B cell (primary cell): ENCODE results near the gene ELMOD3. TPM values are rescaled to one million over a fixed set of nuclear protein-coding genes. Genes with fewer than 3 reads are reported as not detected.

ENCODE experiments used
- ATAC-seq: fragments of 200-7000 bp; cut with Tn5 transposase; one replicate; pipeline ENCODE4 v1.10.0; 2021; ENCODE audit warnings: low read depth, mild to moderate bottlenecking, moderate number of reproducible peaks, moderate library complexity
- CTCF ChIA-PET: fragments of 350-600 bp; sonication (Branson Sonifier 250); formaldehyde crosslinking; loops from one replicate; lab custom pipeline; 2021; ENCODE audit warnings: antibody characterized with exemption, inconsistent platforms; lab: Charles Lee
- POLR2A ChIA-PET: fragments of 350-600 bp; sonication (Branson Sonifier 250); formaldehyde crosslinking; loops from one replicate; lab custom pipeline; 2021; ENCODE audit warnings: antibody characterized with exemption; lab: Charles Lee
- DNase-seq: peaks from one replicate; pipeline ENCODE4 v3.0.0; 2013
- H2AFZ ChIP-seq: 2 replicates; pipeline ENCODE4 v1.6.1; 2012; ENCODE audit warnings: mild to moderate bottlenecking, low read depth, low read length; ENCODE audit not compliant: insufficient read depth, poor library complexity, severe bottlenecking
- H3K27ac ChIP-seq, 2 donors: 1 replicate in 1 of 2; 2 replicates in 1 of 2; pipeline ENCODE4 v1.5.1; 2012 to 2013; ENCODE audit warnings: low read length in 2 of 2, mild to moderate bottlenecking in 2 of 2, moderate library complexity in 1 of 2
- H3K27me3 ChIP-seq, 4 experiments: fragments of 200-600 bp in 1 of 4; sonication (generic) in 1 of 4; replicated peaks in 1 of 4; 1 replicate in 2 of 4; 2 replicates in 2 of 4; pipeline versions ENCODE4 v1.6.1 to v1.7.0; 2013 to 2016; ENCODE audit warnings: low read length in 3 of 4, mild to moderate bottlenecking in 2 of 4, mixed read lengths in 1 of 4, moderate library complexity in 1 of 4; ENCODE audit not compliant: insufficient read depth in 4 of 4, control insufficient read depth in 3 of 4; ENCODE audit errors: control extremely low read depth in 1 of 4
- H3K36me3 ChIP-seq, 2 experiments: replicated peaks in 1 of 2; 1 replicate in 1 of 2; 2 replicates in 1 of 2; pipeline versions ENCODE4 v1.6.1 to v1.7.1; 2013; ENCODE audit warnings: low read length in 1 of 2; ENCODE audit not compliant: insufficient read depth in 2 of 2, control insufficient read depth in 1 of 2; ENCODE audit errors: control extremely low read depth in 1 of 2, extremely low read depth in 1 of 2
- H3K4me1 ChIP-seq, 2 donors: fragments of 200-600 bp in 1 of 2; sonication (generic) in 1 of 2; 1 replicate in 1 of 2; 2 replicates in 1 of 2; pipeline versions ENCODE4 v1.5.1 to v1.6.1; 2013 to 2017; ENCODE audit warnings: low read length in 2 of 2; ENCODE audit not compliant: control insufficient read depth in 2 of 2, insufficient read depth in 2 of 2
- H3K4me2 ChIP-seq: replicated peaks from 2 replicates; pipeline ENCODE3; 2012; ENCODE audit warnings: mild to moderate bottlenecking, low read depth, low read length; ENCODE audit not compliant: poor library complexity, severe bottlenecking
- H3K4me3 ChIP-seq, 5 experiments: fragments of 200-600 bp in 1 of 5; sonication (generic) in 1 of 5; 1 replicate in 3 of 5; 2 replicates in 2 of 5; pipeline versions ENCODE4 v1.5.1 to v1.7.0; 2011 to 2016; ENCODE audit warnings: low read length in 4 of 5, mild to moderate bottlenecking in 4 of 5, low read depth in 2 of 5, control low read depth in 1 of 5, moderate library complexity in 1 of 5; ENCODE audit not compliant: insufficient read depth in 1 of 5; ENCODE audit errors: control extremely low read depth in 1 of 5, extremely low read depth in 1 of 5
- H3K79me2 ChIP-seq: fragments of 200-600 bp; sonication (generic); one replicate; pipeline ENCODE4 v1.6.0; 2016; ENCODE audit warnings: low read length; ENCODE audit not compliant: control insufficient read depth, insufficient read depth
- H3K9ac ChIP-seq: fragments of 200-600 bp; sonication (generic); 2 replicates; pipeline ENCODE4 v1.6.1; 2017; ENCODE audit warnings: mild to moderate bottlenecking, low read length, moderate library complexity
- H3K9me3 ChIP-seq, 3 donors: one replicate each; pipeline versions ENCODE4 v1.6.1 to v1.7.1; 2013; ENCODE audit warnings: low read length in 2 of 3; ENCODE audit not compliant: control insufficient read depth in 2 of 3, insufficient read depth in 1 of 3; ENCODE audit errors: control extremely low read depth in 1 of 3
- H4K20me1 ChIP-seq: 2 replicates; pipeline ENCODE4 v1.6.0; 2012; ENCODE audit warnings: mild to moderate bottlenecking, low read length; ENCODE audit not compliant: insufficient read depth, control insufficient read depth, poor library complexity, severe bottlenecking
- H3K27ac Mint-ChIP-seq: one replicate; pipeline ENCODE4 v1.8.0; 2021; ENCODE audit warnings: mixed read lengths
- H3K27me3 Mint-ChIP-seq: one replicate; pipeline ENCODE4 v1.8.0; 2021; ENCODE audit warnings: mixed read lengths
- H3K4me1 Mint-ChIP-seq: one replicate; pipeline ENCODE4 v1.8.0; 2021; ENCODE audit warnings: mixed read lengths
- H3K4me3 Mint-ChIP-seq: one replicate; pipeline ENCODE4 v1.8.0; 2021; ENCODE audit warnings: mixed read lengths
- H3K9me3 Mint-ChIP-seq: one replicate; pipeline ENCODE4 v1.8.0; 2022; ENCODE audit warnings: mixed read lengths; ENCODE audit not compliant: insufficient read depth
- CTCF ChIP-seq: fragments of 200-600 bp; IDR thresholded peaks from one replicate; pipeline ENCODE4 v1.8.0; 2022; ENCODE audit warnings: antibody characterized with exemption, mild to moderate bottlenecking
- EZH2 ChIP-seq: IDR thresholded peaks from 2 replicates; pipeline ENCODE4 v1.6.1; 2012; ENCODE audit warnings: borderline replicate concordance, low read depth, mild to moderate bottlenecking, moderate library complexity, low read length; ENCODE audit not compliant: insufficient read depth, poor library complexity, severe bottlenecking
- WGBS: methylation state at CpG from one replicate; pipeline ENCODE4 v1.1.5; 2013; ENCODE audit warnings: missing lambda C conversion rate; ENCODE audit not compliant: insufficient coverage; 5-methylcytosine and 5-hydroxymethylcytosine counted together
- intact Hi-C: fragments of 100-400 bp; cut with micrococcal nuclease; formaldehyde crosslinking; loops from one replicate; pipeline ENCODE4 v1.10.0; 2022
- polyA plus RNA-seq: library from polyadenylated mRNA; depleted of rRNA; stranded (reverse); fragments of >200 nt; gene quantifications from 2 replicates; pipeline ENCODE4 v1.2.3, GENCODE V29; 2012
- total RNA-seq, 2 donors: library from RNA; stranded (reverse); fragments of 120-200 nt in 1 of 2; gene quantifications; 1 replicate in 1 of 2; 2 replicates in 1 of 2; pipeline versions ENCODE4 v1.2.3 to v1.2.4, GENCODE V29; 2013 to 2022

The ELMOD3 gene
- total and polyA plus RNA-seq, 2 donors (not counting 1 experiment from before 2014, with no cell fraction given): 34.3 to 57.6 TPM

DNA sequence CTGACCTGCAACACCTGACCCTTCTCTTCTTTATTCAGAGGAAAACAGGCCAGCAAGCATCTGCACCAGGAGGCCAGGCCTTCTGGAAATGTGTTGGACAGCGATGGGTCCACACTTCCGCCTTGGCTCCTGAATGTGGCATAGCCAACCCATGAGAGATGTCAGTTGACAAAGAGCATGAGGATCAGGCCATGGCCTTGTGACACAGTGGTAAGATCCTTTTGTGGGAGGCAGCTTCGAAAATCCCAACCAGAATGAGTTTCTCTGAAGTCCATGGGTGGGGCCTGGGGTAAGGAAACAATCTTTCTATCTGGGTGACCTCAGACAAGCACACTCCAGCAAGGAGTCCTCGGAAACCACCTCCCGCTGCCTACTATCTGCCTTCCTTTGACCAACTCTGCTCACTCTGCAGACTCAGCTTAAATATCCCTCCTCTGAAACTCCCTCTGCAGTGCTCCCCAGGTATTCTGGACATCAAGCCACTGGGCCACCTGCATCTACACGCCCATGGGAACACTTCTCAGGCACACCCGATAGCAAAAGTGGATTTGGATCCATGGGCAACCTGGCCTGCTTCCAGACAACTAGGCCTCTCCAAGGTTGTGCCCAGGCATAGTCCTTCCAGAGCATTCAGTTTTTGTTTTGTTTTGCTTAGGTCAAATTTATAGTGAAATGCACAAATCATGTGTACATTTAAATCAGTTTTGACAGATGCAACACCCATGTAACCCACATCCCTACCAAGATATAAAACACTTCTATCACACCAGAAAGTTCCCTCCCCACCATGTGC, 60.4 kb downstream of the ELMOD3 start:
- no peaks in the 10 kb centered on the region for H4K20me1 ChIP-seq
- H2AFZ ChIP-seq: no peak overlapping the region
- Mint-ChIP-seq H3K27me3 (no peaks in the 10 kb centered on the region), H3K9me3 (no peaks in the 10 kb centered on the region), H3K4me3 (peak overlapping the region; percentile 54), H3K4me1 (peaks cover 56% of the 10 kb centered on the region), H3K27ac (peak overlapping the region; percentile 59)
- H3K9ac ChIP-seq: no peak overlapping the region
- DNase-seq: no peak
- peak overlapping the region; percentile 91 for H3K4me2 ChIP-seq
- TF ChIP-seq CTCF (no peak), EZH2 (no peak)
- no peak overlapping the region for H3K27ac ChIP-seq
- 98% methylated on average over 7 of the region's 7 CpGs for WGBS
- no peaks in the 10 kb centered on the region for H3K36me3 ChIP-seq
- peaks cover 26% of the 10 kb centered on the region for H3K79me2 ChIP-seq
- H3K9me3 ChIP-seq: no peaks in the 10 kb centered on the region
- POLR2A ChIA-PET: interaction anchor here (0.9 to 2.4 kb wide), 3 partner anchors 22 to 124 kb away, joined by 3 to 12 read pairs (median 4); partner anchors contain the start of gene MAT2A
- ATAC-seq: no peak
- CTCF ChIA-PET: interaction anchor here (2.0 to 8.7 kb wide), 3 partner anchors 24 to 138 kb away, joined by 11 to 299 read pairs (median 17); no protein-coding TSS in a partner anchor
- no peak overlapping the region for H3K4me3 ChIP-seq
- H3K27me3 ChIP-seq: no peaks in the 10 kb centered on the region
- intact Hi-C loops: loop anchor here (5.0 kb wide), 1 partner anchor 88 kb away; the partner anchor contains the start of gene TGOLN2
- peaks cover 43 to 55% of the 10 kb centered on the region in 2 donors for H3K4me1 ChIP-seq
